ENCODE data around the gene HPD. TPM values are rescaled to one million over a fixed set of nuclear protein-coding genes. Genes with fewer than 3 reads are reported as not detected.
"Not testable (repeated sequence)": the region's sequence is repeated elsewhere in the genome, so short reads cannot be mapped to it uniquely, and the experiment has no call there.

Gene HPD
- total RNA-seq, 4 donors from 2014 or later = 1.9 TPM; not detected in 3

DNA sequence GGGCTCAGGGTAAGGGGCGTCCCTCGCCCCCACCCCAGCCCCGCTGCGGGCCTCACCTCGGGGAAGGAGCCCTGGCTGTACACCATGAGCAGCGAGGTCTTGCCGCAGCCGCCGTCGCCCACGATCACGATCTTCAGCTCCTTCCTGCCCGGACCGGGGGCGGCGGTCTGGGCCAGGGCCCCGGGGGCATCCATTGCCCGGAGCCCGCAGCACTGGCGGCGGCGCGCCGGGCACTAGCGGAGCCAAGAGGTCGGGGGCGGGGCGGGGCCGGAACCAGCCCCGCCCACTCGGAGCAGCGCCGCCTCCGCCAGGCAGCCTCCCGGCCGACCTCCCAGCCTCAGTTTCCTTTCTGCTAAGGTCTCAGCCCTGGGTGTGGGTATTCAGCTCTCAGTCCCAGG lies 65.2 kb downstream of the HPD start, which contains the start of gene RHOF:
Gene RHOF, minus strand, starts transcription at position 249 of the 398 bp plus-strand sequence. Its CDS starts 55 bp downstream, at position 194.
- intact Hi-C loops (cut with DNase I; ENCODE audit: low total_unique reads) = loop anchor here (5.0 kb wide), 1 partner anchor 96 kb away; no protein-coding TSS in a partner anchor
- H3K4me3 ChIP-seq = peak within 1 kb of the TSS; percentile 42 to 44
- H3K27ac ChIP-seq = peak within 1 kb of the TSS; percentile 100
- no peaks in the 10 kb centered on the region for H3K36me3 ChIP-seq
- H3K27me3 ChIP-seq = no peaks in the 10 kb centered on the region
- peaks cover 27 to 43% of the 10 kb centered on the region in 2 donors for H3K4me1 ChIP-seq
- DNase-seq = no peak
- no peaks in the 10 kb centered on the region for H3K9me3 ChIP-seq
- TF ChIP-seq POLR2A (IDR thresholded peaks at IDR 0.05) = peak in 1 of 2 donors; percentile 25
- TF ChIP-seq, protein P1, sequence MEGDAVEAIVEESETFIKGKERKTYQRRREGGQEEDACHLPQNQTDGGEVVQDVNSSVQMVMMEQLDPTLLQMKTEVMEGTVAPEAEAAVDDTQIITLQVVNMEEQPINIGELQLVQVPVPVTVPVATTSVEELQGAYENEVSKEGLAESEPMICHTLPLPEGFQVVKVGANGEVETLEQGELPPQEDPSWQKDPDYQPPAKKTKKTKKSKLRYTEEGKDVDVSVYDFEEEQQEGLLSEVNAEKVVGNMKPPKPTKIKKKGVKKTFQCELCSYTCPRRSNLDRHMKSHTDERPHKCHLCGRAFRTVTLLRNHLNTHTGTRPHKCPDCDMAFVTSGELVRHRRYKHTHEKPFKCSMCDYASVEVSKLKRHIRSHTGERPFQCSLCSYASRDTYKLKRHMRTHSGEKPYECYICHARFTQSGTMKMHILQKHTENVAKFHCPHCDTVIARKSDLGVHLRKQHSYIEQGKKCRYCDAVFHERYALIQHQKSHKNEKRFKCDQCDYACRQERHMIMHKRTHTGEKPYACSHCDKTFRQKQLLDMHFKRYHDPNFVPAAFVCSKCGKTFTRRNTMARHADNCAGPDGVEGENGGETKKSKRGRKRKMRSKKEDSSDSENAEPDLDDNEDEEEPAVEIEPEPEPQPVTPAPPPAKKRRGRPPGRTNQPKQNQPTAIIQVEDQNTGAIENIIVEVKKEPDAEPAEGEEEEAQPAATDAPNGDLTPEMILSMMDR (IDR thresholded peaks at IDR 0.05) = no peak

DNA sequence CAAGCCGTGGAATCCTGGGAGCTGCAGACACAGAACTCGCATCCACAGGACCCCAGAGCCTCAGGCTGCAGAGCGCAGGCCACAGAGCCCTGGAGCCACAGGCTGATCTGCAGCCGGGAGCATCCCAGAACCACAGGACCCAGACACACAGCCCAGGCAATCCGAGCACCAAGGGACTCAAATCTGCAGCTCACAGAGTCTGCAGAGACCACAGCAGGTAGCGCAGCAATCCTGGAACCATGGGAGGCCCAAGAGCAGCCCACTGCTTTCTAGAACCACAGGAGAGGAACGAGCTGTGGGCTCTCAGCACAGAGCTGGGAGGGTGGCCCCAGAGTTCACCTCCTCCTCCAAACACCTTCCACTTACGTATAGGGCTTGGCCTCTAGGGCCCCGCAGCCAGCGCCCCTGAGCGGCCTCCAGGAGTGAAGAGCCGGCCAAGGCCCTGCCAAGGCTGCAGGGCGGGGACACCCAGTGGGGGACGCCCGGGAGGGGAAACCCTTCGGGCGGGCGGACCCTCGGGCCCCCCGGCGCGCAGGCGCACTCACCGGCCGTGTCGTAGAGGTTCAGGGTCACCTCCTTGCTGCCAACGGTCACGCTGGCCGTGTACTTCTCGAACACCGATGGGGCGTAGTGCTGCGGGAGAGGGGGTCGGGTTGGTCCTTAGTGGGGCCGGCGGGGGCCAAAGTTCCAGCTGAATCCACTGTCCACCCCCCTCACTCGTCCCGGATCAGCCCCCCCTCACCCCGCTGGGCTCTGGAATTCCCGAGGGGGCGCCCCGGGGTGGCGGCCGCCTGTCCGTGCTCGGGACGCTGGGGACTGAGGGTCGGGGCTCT lies 65.8 kb downstream of the HPD start:
- peak overlapping the region; percentile 42 to 44 for H3K4me3 ChIP-seq
- peak overlapping the region; percentile 81 to 100 for H3K27ac ChIP-seq
- intact Hi-C loops (cut with DNase I; ENCODE audit: low total_unique reads) = loop anchor here (5.0 kb wide), 1 partner anchor 96 kb away; no protein-coding TSS in a partner anchor
- H3K9me3 ChIP-seq = no peaks in the 10 kb centered on the region
- no peaks in the 10 kb centered on the region for H3K27me3 ChIP-seq
- no peak for TF ChIP-seq POLR2A (IDR thresholded peaks at IDR 0.05)
- TF ChIP-seq, protein P1 (IDR thresholded peaks at IDR 0.05) = no peak
- peaks cover 21 to 38% of the 10 kb centered on the region in 2 donors for H3K4me1 ChIP-seq
- DNase-seq = no peak
- H3K36me3 ChIP-seq = no peaks in the 10 kb centered on the region

GRCh38 chr12:121791671-121792551 lies 66.7 kb downstream of the HPD start:
- no peak for DNase-seq
- Histone ChIP-seq H3K4me3 (no peak overlapping the region), H3K36me3 (no peaks in the 10 kb centered on the region), H3K27me3 (no peaks in the 10 kb centered on the region), H3K4me1 (peaks cover 17 to 31% of the 10 kb centered on the region in 2 donors), H3K27ac (no peak overlapping the region), H3K9me3 (no peaks in the 10 kb centered on the region)
- intact Hi-C loops (cut with DNase I; ENCODE audit: low total_unique reads) = loop anchor here (5.0 kb wide), 1 partner anchor 95 kb away; no protein-coding TSS in a partner anchor
- no peak for TF ChIP-seq POLR2A (IDR thresholded peaks at IDR 0.05)
- TF ChIP-seq, protein P1 (IDR thresholded peaks at IDR 0.05) = no peak

- not testable (repeated sequence) for H3K27ac ChIP-seq, DNase-seq
- peaks cover 8 to 22% of the 10 kb centered on the region in 2 donors for H3K4me1 ChIP-seq
These were observed 67.9 kb downstream of the HPD start for GRCh38 chr12:121790785-121791184.

More at GRCh38 chr12:121790785-121791184, 67.9 kb downstream of the HPD start:
- not testable (repeated sequence) for H3K27me3 ChIP-seq, H3K36me3 ChIP-seq, H3K9me3 ChIP-seq, H3K4me3 ChIP-seq
- intact Hi-C loops (cut with DNase I; ENCODE audit: low total_unique reads) = loop anchor here (5.0 kb wide), 1 partner anchor 93 kb away; no protein-coding TSS in a partner anchor

Measured in uterus (tissue), 4 donors.